HepG2 (cell line): ENCODE measurements around the gene DNM3. TPM values are rescaled to one million over a fixed set of nuclear protein-coding genes. Genes with fewer than 3 reads are reported as not detected.

Source experiments
- ATAC-seq: fragments of 200-7000 bp; cut with Tn5 transposase; 3 replicates; pipeline ENCODE4 v1.9.1; 2020; ENCODE audit warnings: mild to moderate bottlenecking, moderate library complexity
- BruUV-seq: library from RNA; stranded (reverse); fragments of 400-500 nt; replicated peaks from 2 replicates; lab custom pipeline; 2021; lab: Mats Ljungman, UMichigan
- CTCF ChIA-PET: fragments of 300-600 bp; formaldehyde crosslinking; extraction: SDS; loops from one replicate; lab custom pipeline; 2021; ENCODE audit warnings: low total read pairs, inconsistent platforms, low intra/inter-chr PET ratio; lab: Yijun Ruan, JAX
- POLR2A ChIA-PET: fragments of 350-600 bp; sonication (Branson Sonifier 250); formaldehyde crosslinking; loops from one replicate; lab custom pipeline; 2020; ENCODE audit warnings: antibody characterized with exemption, inconsistent platforms; lab: Yijun Ruan, JAX
- DNase-seq: peaks from one replicate; pipeline ENCODE4 v3.0.0-alpha.2; 2015; ENCODE audit warnings: low spot score
- FAIRE-seq: peaks from 3 replicates; lab custom pipeline; 2011; peaks lifted over from hg19 to GRCh38; lab: Jason Lieb, UNC
- H2AFZ ChIP-seq: one replicate; pipeline ENCODE4 v1.6.1; 2011; ENCODE audit warnings: low read length, inconsistent platforms
- H3K27ac ChIP-seq: fragments of 300-600 bp; 3 replicates; pipeline ENCODE4 v1.8.0; 2011; ENCODE audit warnings: mixed run types, mild to moderate bottlenecking, mixed read lengths, low read length, inconsistent platforms; ENCODE audit not compliant: insufficient read depth; ENCODE audit errors: extremely low read length
- H3K27me3 ChIP-seq, 2 experiments: fragments of 200-600 bp in 1 of 2; 2 replicates in 1 of 2; 3 replicates in 1 of 2; pipeline versions ENCODE4 v1.6.0 to v1.8.0; 2011; ENCODE audit warnings: low read length in 2 of 2, mild to moderate bottlenecking in 2 of 2, moderate library complexity in 2 of 2, inconsistent platforms in 1 of 2; ENCODE audit not compliant: insufficient read depth in 2 of 2, control insufficient read depth in 1 of 2
- H3K36me3 ChIP-seq, 2 experiments: fragments of 200-600 bp in 1 of 2; replicated peaks in 1 of 2; 2 replicates in 1 of 2; 3 replicates in 1 of 2; pipeline versions ENCODE4 v1.5.1 to v1.8.0; 2011; ENCODE audit warnings: low read length in 2 of 2, inconsistent platforms in 1 of 2; ENCODE audit not compliant: insufficient read depth in 2 of 2, control insufficient read depth in 1 of 2
- H3K4me1 ChIP-seq: 2 replicates; pipeline ENCODE4 v1.5.1; 2012; ENCODE audit warnings: low read length, inconsistent platforms; ENCODE audit not compliant: insufficient read depth
- H3K4me2 ChIP-seq: 2 replicates; pipeline ENCODE4 v1.6.0; 2011; ENCODE audit warnings: low read depth, low read length, inconsistent platforms
- H3K4me3 ChIP-seq, 3 experiments: fragments of 200-600 bp in 1 of 3; sonication (generic), shearing (Covaris generic) in 1 of 3; replicated peaks in 1 of 3; 2 replicates each; pipeline ENCODE4 v1.5.1; 2011 to 2016; ENCODE audit warnings: low read length in 3 of 3, inconsistent platforms in 2 of 3, low read depth in 2 of 3, mild to moderate bottlenecking in 2 of 3, control low read depth in 1 of 3, mixed read lengths in 1 of 3; ENCODE audit not compliant: insufficient read depth in 1 of 3
- H3K79me2 ChIP-seq: one replicate; pipeline ENCODE4 v1.6.1; 2011; ENCODE audit warnings: low read length, inconsistent platforms; ENCODE audit not compliant: insufficient read depth
- H3K9ac ChIP-seq: 2 replicates; pipeline ENCODE4 v1.6.0; 2011; ENCODE audit warnings: mild to moderate bottlenecking, low read depth, low read length, inconsistent platforms; ENCODE audit not compliant: insufficient read depth
- H3K9me3 ChIP-seq: 2 replicates; pipeline ENCODE4 v1.5.1; 2012; ENCODE audit warnings: mild to moderate bottlenecking, low read length
- H4K20me1 ChIP-seq: 2 replicates; pipeline ENCODE4 v1.6.0; 2011; ENCODE audit warnings: inconsistent platforms, mild to moderate bottlenecking, low read length, moderate library complexity; ENCODE audit not compliant: insufficient read depth
- MLX ChIP-seq: IDR thresholded peaks from 2 replicates; pipeline ENCODE4 v1.6.1; 2016
- MXD3 ChIP-seq: IDR thresholded peaks from 2 replicates; pipeline ENCODE4 v1.6.1; 2016; ENCODE audit warnings: mild to moderate bottlenecking, missing biosample characterization, missing genetic modification reagents
- ZNF234 ChIP-seq: sonication (generic); formaldehyde crosslinking; conservative IDR thresholded peaks from 2 replicates; pipeline ENCODE4 v1.5.1; 2020; ENCODE audit warnings: mild to moderate bottlenecking, missing genetic modification reagents
- ZNF501 ChIP-seq: sonication (generic); formaldehyde crosslinking; IDR thresholded peaks from 2 replicates; pipeline ENCODE4 v1.5.1; 2020; ENCODE audit warnings: mild to moderate bottlenecking, moderate library complexity, missing genetic modification reagents
- ZNF562 ChIP-seq: sonication (generic); formaldehyde crosslinking; IDR thresholded peaks from 2 replicates; pipeline ENCODE4 v1.8.0; 2022; ENCODE audit warnings: missing genetic modification reagents, borderline replicate concordance
- ZNF761 ChIP-seq: sonication (generic); formaldehyde crosslinking; conservative IDR thresholded peaks from 2 replicates; pipeline ENCODE4 v1.4.0; 2020; ENCODE audit warnings: mild to moderate bottlenecking, missing genetic modification reagents
- WGBS: methylation state at CpG from one replicate; pipeline ENCODE4 v1.1.6; 2017; ENCODE audit warnings: low lambda C conversion rate; 5-methylcytosine and 5-hydroxymethylcytosine counted together
- in situ Hi-C: cut with HindIII; loops from 2 replicates; pipeline ENCODE4 v1.10.0; 2017; ENCODE audit warnings: low pct_unique_long_range_greater_than_20kb; ENCODE audit not compliant: extremely low pct_ligation_motif_present
- intact Hi-C: fragments of 100-400 bp; cut with micrococcal nuclease; formaldehyde crosslinking; loops from one replicate; pipeline ENCODE4 v1.10.0; 2022; ENCODE audit not compliant: unreplicated experiment
- polyA plus RNA-seq, 8 experiments: library from polyadenylated mRNA; depleted of rRNA in 3 of 8; stranded (reverse) in 7 of 8; unstranded in 1 of 8; fragments of >200 nt; fragmentation: Illumina TruSeq in 4 of 8; extraction: Trizol in 4 of 8; gene quantifications; 2 replicates each; pipeline versions ENCODE4 v1.2.1 to v1.2.3, GENCODE V29; 2011 to 2016; ENCODE audit warnings: low read depth in 4 of 8, missing spikeins in 1 of 8, mixed read lengths in 1 of 8; ENCODE audit not compliant: insufficient read depth in 1 of 8
- total RNA-seq, 5 experiments: library from RNA; depleted of rRNA; stranded (reverse); fragments of >200 nt; fragmentation: Illumina TruSeq; extraction: Trizol; gene quantifications; 2 replicates each; pipeline ENCODE4 v1.2.3, GENCODE V29; 2016; ENCODE audit warnings: low read depth in 1 of 5

The DNM3 gene
- total and polyA plus RNA-seq, 2 of the 13 experiments (the other 11 are each of a cell fraction or from before 2014, with no cell fraction given), result 0.05 TPM; not detected in 1

- POLR2A ChIA-PET, result no interaction called here
- intact Hi-C loops (no loop called here), in situ Hi-C loops (no loop called here)
- Histone ChIP-seq H3K4me3 (no peak overlapping the region), H3K27me3 (no peaks in the 10 kb centered on the region), H4K20me1 (no peaks in the 10 kb centered on the region), H3K79me2 (no peaks in the 10 kb centered on the region), H2AFZ (no peak overlapping the region), H3K4me2 (no peak overlapping the region), H3K4me1 (no peaks in the 10 kb centered on the region), H3K27ac (no peak overlapping the region), H3K36me3 (no peaks in the 10 kb centered on the region), H3K9ac (no peak overlapping the region), H3K9me3 (no peaks in the 10 kb centered on the region)
- WGBS, result 27% methylated on average over 3 of the region's 3 CpGs
- ATAC-seq, result no peak
- BruUV-seq, result no TSS peak
- FAIRE-seq, result no peak
- DNase-seq, result no peak
- CTCF ChIA-PET, result no interaction called here
- no peak for TF ChIP-seq ZNF501 (CRISPR knock-in tag)
- no peak for TF ChIP-seq ZNF234
- no peak for TF ChIP-seq MXD3 (CRISPR knock-in tag)
- no peak for TF ChIP-seq MLX (CRISPR knock-in tag)
- no peak for TF ChIP-seq ZNF562 (CRISPR knock-in tag)
These were observed 370.8 kb downstream of the DNM3 start for GRCh38 chr1:172212124-172212523.

- Histone ChIP-seq H4K20me1 (no peaks in the 10 kb centered on the region), H3K4me3 (no peak overlapping the region), H3K9me3 (no peaks in the 10 kb centered on the region), H3K4me2 (no peak overlapping the region), H2AFZ (no peak overlapping the region), H3K27ac (no peak overlapping the region), H3K36me3 (no peaks in the 10 kb centered on the region), H3K27me3 (no peaks in the 10 kb centered on the region), H3K9ac (no peak overlapping the region), H3K79me2 (no peaks in the 10 kb centered on the region), H3K4me1 (no peaks in the 10 kb centered on the region)
- intact Hi-C loops, result no loop called here
- ChIA-PET CTCF (no interaction called here), POLR2A (no interaction called here)
- in situ Hi-C loops, result no loop called here
- 36% methylated on average over 3 of the region's 3 CpGs for WGBS
- ATAC-seq, result no peak
- no peak for DNase-seq
- BruUV-seq, result no TSS peak
- FAIRE-seq, result no peak
- TF ChIP-seq ZNF761 (CRISPR knock-in tag), result no peak
These were observed 373.7 kb downstream of the DNM3 start for GRCh38 chr1:172215006-172215405.
